HEK293 (cell line): ENCODE data around the gene MYL4.

Source experiments
- BCL11A ChIP-seq: fragments of 450-650 bp; formaldehyde crosslinking; IDR thresholded peaks from 2 replicates; pipeline ENCODE4 v1.5.1; 2016; ENCODE audit warnings: low read depth, missing biosample characterization, missing genetic modification characterization
- EGR2 ChIP-seq: fragments of 450-650 bp; formaldehyde crosslinking; IDR thresholded peaks from 2 replicates; pipeline ENCODE4 v1.5.1; 2016; ENCODE audit warnings: low read depth, missing biosample characterization, missing genetic modification characterization
- IKZF3 ChIP-seq: fragments of 450-650 bp; IDR thresholded peaks from 2 replicates; pipeline ENCODE4 v1.5.0; 2018; ENCODE audit warnings: missing biosample characterization, mild to moderate bottlenecking, missing genetic modification characterization, moderate library complexity
- KLF10 ChIP-seq: fragments of 450-650 bp; IDR thresholded peaks from 2 replicates; pipeline ENCODE4 v1.5.1; 2018; ENCODE audit warnings: missing biosample characterization, mild to moderate bottlenecking, missing genetic modification characterization
- KLF16 ChIP-seq: fragments of 450-650 bp; formaldehyde crosslinking; IDR thresholded peaks from 2 replicates; pipeline ENCODE4 v1.5.1; 2017; ENCODE audit warnings: missing biosample characterization, missing genetic modification characterization
- MYNN ChIP-seq: fragments of 450-650 bp; formaldehyde crosslinking; IDR thresholded peaks from 2 replicates; pipeline ENCODE4 v1.5.1; 2016; ENCODE audit warnings: missing biosample characterization, missing genetic modification characterization, borderline replicate concordance
- PRDM10 ChIP-seq: fragments of 450-650 bp; formaldehyde crosslinking; IDR thresholded peaks from 2 replicates; pipeline ENCODE4 v1.5.1; 2016; ENCODE audit warnings: missing biosample characterization, missing genetic modification characterization
- PRDM2 ChIP-seq: fragments of 450-650 bp; formaldehyde crosslinking; IDR thresholded peaks from 2 replicates; pipeline ENCODE4 v1.5.1; 2016; ENCODE audit warnings: missing biosample characterization, missing genetic modification characterization, borderline replicate concordance
- SCRT2 ChIP-seq: fragments of 450-650 bp; formaldehyde crosslinking; IDR thresholded peaks from 2 replicates; pipeline ENCODE4 v1.5.1; 2016; ENCODE audit warnings: missing biosample characterization, missing genetic modification characterization
- ZFHX2 ChIP-seq: fragments of 450-650 bp; formaldehyde crosslinking; conservative IDR thresholded peaks from 2 replicates; pipeline ENCODE4 v1.5.1; 2016; ENCODE audit warnings: missing biosample characterization, missing genetic modification characterization
- ZIC2 ChIP-seq: fragments of 450-650 bp; formaldehyde crosslinking; IDR thresholded peaks from 2 replicates; pipeline ENCODE4 v1.5.1; 2016; ENCODE audit warnings: missing biosample characterization, missing genetic modification characterization
- ZNF211 ChIP-seq: fragments of 450-650 bp; formaldehyde crosslinking; IDR thresholded peaks from 2 replicates; pipeline ENCODE4 v1.5.1; 2016; ENCODE audit warnings: low read depth, missing biosample characterization, missing genetic modification characterization
- ZNF248 ChIP-seq: fragments of 450-650 bp; formaldehyde crosslinking; IDR thresholded peaks from 2 replicates; pipeline ENCODE4 v1.5.1; 2017; ENCODE audit warnings: missing biosample characterization, missing genetic modification characterization
- ZNF274 ChIP-seq, 2 experiments: fragments of 200-500 bp in 1 of 2; fragments of 450-650 bp in 1 of 2; sonication (Bioruptor generic) in 1 of 2; formaldehyde crosslinking in 1 of 2; IDR thresholded peaks; 2 replicates each; pipeline versions ENCODE4 v1.5.1 to v1.6.1; 2014 to 2016; ENCODE audit warnings: borderline replicate concordance in 1 of 2, inconsistent platforms in 1 of 2, low read length in 1 of 2, missing biosample characterization in 1 of 2, missing genetic modification characterization in 1 of 2
- ZNF292 ChIP-seq: fragments of 450-650 bp; formaldehyde crosslinking; IDR thresholded peaks from 2 replicates; pipeline ENCODE4 v1.5.1; 2016; ENCODE audit warnings: low read depth, missing biosample characterization, missing genetic modification characterization, borderline replicate concordance
- ZNF394 ChIP-seq: fragments of 450-650 bp; formaldehyde crosslinking; IDR thresholded peaks from 2 replicates; pipeline ENCODE4 v1.5.1; 2016; ENCODE audit warnings: missing biosample characterization, missing genetic modification characterization, mild to moderate bottlenecking, moderate library complexity, borderline replicate concordance
- ZNF426 ChIP-seq: fragments of 450-650 bp; formaldehyde crosslinking; IDR thresholded peaks from 2 replicates; pipeline ENCODE4 v1.5.1; 2017; ENCODE audit warnings: missing biosample characterization, missing genetic modification characterization, mild to moderate bottlenecking, inconsistent platforms, moderate library complexity
- ZNF449 ChIP-seq: fragments of 450-650 bp; formaldehyde crosslinking; IDR thresholded peaks from 2 replicates; pipeline ENCODE4 v1.5.1; 2017; ENCODE audit warnings: missing biosample characterization, mild to moderate bottlenecking, missing genetic modification characterization, moderate library complexity
- ZNF560 ChIP-seq: fragments of 450-650 bp; formaldehyde crosslinking; IDR thresholded peaks from 2 replicates; pipeline ENCODE4 v1.5.1; 2017; ENCODE audit warnings: missing biosample characterization, missing genetic modification characterization, borderline replicate concordance
- ZNF571 ChIP-seq: fragments of 450-650 bp; formaldehyde crosslinking; IDR thresholded peaks from 2 replicates; pipeline ENCODE4 v1.5.0; 2017; ENCODE audit warnings: missing biosample characterization, missing genetic modification characterization
- ZNF610 ChIP-seq: fragments of 450-650 bp; formaldehyde crosslinking; IDR thresholded peaks from 2 replicates; pipeline ENCODE4 v1.5.1; 2016; ENCODE audit warnings: missing biosample characterization, missing genetic modification characterization, borderline replicate concordance
- ZNF621 ChIP-seq: fragments of 450-650 bp; formaldehyde crosslinking; IDR thresholded peaks from 2 replicates; pipeline ENCODE4 v1.5.1; 2017; ENCODE audit warnings: missing biosample characterization, missing genetic modification characterization
- ZNF629 ChIP-seq: fragments of 450-650 bp; formaldehyde crosslinking; IDR thresholded peaks from 2 replicates; pipeline ENCODE4 v1.5.1; 2017; ENCODE audit warnings: missing biosample characterization, missing genetic modification characterization
- ZNF658 ChIP-seq: fragments of 450-650 bp; formaldehyde crosslinking; IDR thresholded peaks from 2 replicates; pipeline ENCODE4; 2016; ENCODE audit warnings: missing biosample characterization, missing genetic modification characterization
- ZNF660 ChIP-seq: fragments of 450-650 bp; IDR thresholded peaks from 2 replicates; pipeline ENCODE4 v1.5.1; 2018; ENCODE audit warnings: missing biosample characterization, mild to moderate bottlenecking, missing genetic modification characterization
- ZSCAN5A ChIP-seq: fragments of 450-650 bp; formaldehyde crosslinking; IDR thresholded peaks from 2 replicates; pipeline ENCODE4 v1.5.1; 2016; ENCODE audit warnings: missing biosample characterization, missing genetic modification characterization

MYL4 gene

GRCh38 chr17:47229535-47230443, 20.6 kb downstream of the MYL4 start (continued):
- no peak for TF ChIP-seq ZNF610 (tag by site-specific recombination)
- TF ChIP-seq ZNF571 (tag by site-specific recombination), result no peak
- TF ChIP-seq SCRT2, result peak; percentile 95
- TF ChIP-seq ZNF248 (tag by site-specific recombination), result no peak
- no peak for TF ChIP-seq ZNF560 (tag by site-specific recombination)
- TF ChIP-seq ZNF660 (tag by site-specific recombination), result peak; percentile 88
- TF ChIP-seq IKZF3 (tag by site-specific recombination), result peak; percentile 67
- peak; percentile 37; the same call in 1 of the 2 replicates for TF ChIP-seq ZNF394
- no peak for TF ChIP-seq PRDM2 (tag by site-specific recombination)
- no peak for TF ChIP-seq ZNF621 (tag by site-specific recombination)
- no peak for TF ChIP-seq ZIC2 (tag by site-specific recombination)
- TF ChIP-seq MYNN (tag by site-specific recombination), result no peak
- no peak for TF ChIP-seq KLF16 (tag by site-specific recombination)
- TF ChIP-seq KLF10 (tag by site-specific recombination), result no peak
- TF ChIP-seq ZNF449 (tag by site-specific recombination), result 0 out of 2 replicates have a peak, but pooled peaks have one; percentile 40
- 0 out of 2 replicates have a peak, but pooled peaks have one; percentile 31 for TF ChIP-seq PRDM10 (tag by site-specific recombination)
- no peak for TF ChIP-seq ZNF211 (tag by site-specific recombination)
- TF ChIP-seq ZSCAN5A, result no peak
- no peak for TF ChIP-seq ZNF274 (IDR thresholded peaks at IDR 0.05; ENCODE audit: low read length)
- no peak for TF ChIP-seq ZNF274 (tag by site-specific recombination; IDR thresholded peaks at IDR 0.05; ENCODE audit: borderline replicate concordance)
- TF ChIP-seq ZNF426 (tag by site-specific recombination), result no peak
- TF ChIP-seq ZNF292, result no peak
- peak; percentile 65; the same call in 1 of the 2 replicates for TF ChIP-seq ZNF629
- TF ChIP-seq EGR2 (tag by site-specific recombination), result peak; percentile 84
- TF ChIP-seq ZNF658 (tag by site-specific recombination), result no peak
- peak; percentile 92 for TF ChIP-seq ZFHX2 (tag by site-specific recombination)
- no peak for TF ChIP-seq BCL11A (tag by site-specific recombination)
